A549 (cell line): ENCODE results near the gene NEDD8.

Experiments used
- FOSL2 ChIP-seq, 2 experiments: fragments of 450-650 bp in 1 of 2; fragments of >200 bp in 1 of 2; sonication (Bioruptor Twin) in 1 of 2; formaldehyde crosslinking; IDR thresholded peaks; 2 replicates each; pipeline versions ENCODE4 v1.5.0 to v1.6.1; 2016 to 2020; ENCODE audit warnings: mild to moderate bottlenecking in 1 of 2, moderate library complexity in 1 of 2
- HDAC2 ChIP-seq: fragments of 200-600 bp; sonication (generic); IDR thresholded peaks from 2 replicates; pipeline ENCODE4 v1.6.1; 2016
- MYC ChIP-seq: IDR thresholded peaks from 2 replicates; pipeline ENCODE4 v1.6.1; 2012; ENCODE audit warnings: mild to moderate bottlenecking, inconsistent platforms, low read length, improper control_type of control experiment, borderline replicate concordance
- POLR2A ChIP-seq: IDR thresholded peaks from 2 replicates; pipeline ENCODE4 v1.6.1; 2012; ENCODE audit warnings: mild to moderate bottlenecking, low read length
- TF ChIP-seq, protein P1 (sequence below): fragments of 200-600 bp; sonication (generic); IDR thresholded peaks from 2 replicates; pipeline ENCODE4 v1.6.1; 2016; ENCODE audit warnings: antibody characterized with exemption, mild to moderate bottlenecking, moderate library complexity

- TF ChIP-seq POLR2A (no peak), FOSL2 (IDR thresholded peaks at IDR 0.05) (no peak), FOSL2 (CRISPR knock-in tag; IDR thresholded peaks at IDR 0.05) (no peak), HDAC2 (no peak), MYC (no peak)
- TF ChIP-seq, protein P1, sequence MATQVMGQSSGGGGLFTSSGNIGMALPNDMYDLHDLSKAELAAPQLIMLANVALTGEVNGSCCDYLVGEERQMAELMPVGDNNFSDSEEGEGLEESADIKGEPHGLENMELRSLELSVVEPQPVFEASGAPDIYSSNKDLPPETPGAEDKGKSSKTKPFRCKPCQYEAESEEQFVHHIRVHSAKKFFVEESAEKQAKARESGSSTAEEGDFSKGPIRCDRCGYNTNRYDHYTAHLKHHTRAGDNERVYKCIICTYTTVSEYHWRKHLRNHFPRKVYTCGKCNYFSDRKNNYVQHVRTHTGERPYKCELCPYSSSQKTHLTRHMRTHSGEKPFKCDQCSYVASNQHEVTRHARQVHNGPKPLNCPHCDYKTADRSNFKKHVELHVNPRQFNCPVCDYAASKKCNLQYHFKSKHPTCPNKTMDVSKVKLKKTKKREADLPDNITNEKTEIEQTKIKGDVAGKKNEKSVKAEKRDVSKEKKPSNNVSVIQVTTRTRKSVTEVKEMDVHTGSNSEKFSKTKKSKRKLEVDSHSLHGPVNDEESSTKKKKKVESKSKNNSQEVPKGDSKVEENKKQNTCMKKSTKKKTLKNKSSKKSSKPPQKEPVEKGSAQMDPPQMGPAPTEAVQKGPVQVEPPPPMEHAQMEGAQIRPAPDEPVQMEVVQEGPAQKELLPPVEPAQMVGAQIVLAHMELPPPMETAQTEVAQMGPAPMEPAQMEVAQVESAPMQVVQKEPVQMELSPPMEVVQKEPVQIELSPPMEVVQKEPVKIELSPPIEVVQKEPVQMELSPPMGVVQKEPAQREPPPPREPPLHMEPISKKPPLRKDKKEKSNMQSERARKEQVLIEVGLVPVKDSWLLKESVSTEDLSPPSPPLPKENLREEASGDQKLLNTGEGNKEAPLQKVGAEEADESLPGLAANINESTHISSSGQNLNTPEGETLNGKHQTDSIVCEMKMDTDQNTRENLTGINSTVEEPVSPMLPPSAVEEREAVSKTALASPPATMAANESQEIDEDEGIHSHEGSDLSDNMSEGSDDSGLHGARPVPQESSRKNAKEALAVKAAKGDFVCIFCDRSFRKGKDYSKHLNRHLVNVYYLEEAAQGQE, result no peak
These were observed 52.0 kb downstream of the NEDD8 start for GRCh38 chr14:24179961-24180796.
